Peyer's patch (tissue), 4 donors: ENCODE data around the gene ARL15. TPM values are rescaled to one million over a fixed set of nuclear protein-coding genes. Genes with fewer than 3 reads are reported as not detected.

Experiments
- DNase-seq, 3 donors: peaks; one replicate each; pipeline ENCODE4 v3.0.0-alpha.2; 2017 to 2019
- H3K27ac ChIP-seq, 4 donors: fragments of 200-600 bp; sonication (generic); one replicate each; pipeline ENCODE4 v1.5.1; 2016 to 2019
- H3K27me3 ChIP-seq, 2 donors: fragments of 200-600 bp; sonication (generic); one replicate each; pipeline ENCODE4 v1.5.1; 2019
- H3K36me3 ChIP-seq, 3 donors: fragments of 200-600 bp; sonication (generic); one replicate each; pipeline ENCODE4 v1.5.1; 2016 to 2019
- H3K4me1 ChIP-seq, 4 donors: fragments of 200-600 bp; sonication (generic); one replicate each; pipeline ENCODE4 v1.5.1; 2016 to 2019
- H3K4me3 ChIP-seq, 4 donors: fragments of 200-600 bp; sonication (generic); 1 replicate in 3 of 4; 2 replicates in 1 of 4; pipeline ENCODE4 v1.5.1; 2016 to 2019; ENCODE audit warnings: mild to moderate bottlenecking in 1 of 4
- H3K9me3 ChIP-seq, 4 donors: fragments of 200-600 bp; sonication (generic); one replicate each; pipeline ENCODE4 v1.5.1; 2016 to 2019; ENCODE audit warnings: mild to moderate bottlenecking in 1 of 4
- POLR2A ChIP-seq, 2 donors: fragments of 450-650 bp; IDR thresholded peaks; one replicate each; pipeline ENCODE4 v1.5.1; 2017; ENCODE audit warnings: antibody characterized with exemption in 2 of 2, mild to moderate bottlenecking in 2 of 2, moderate library complexity in 2 of 2
- total RNA-seq, 4 donors: library from RNA; depleted of rRNA; stranded (reverse); fragments of >200 nt; gene quantifications; one replicate each; pipeline ENCODE4 v1.1.0, GENCODE V29; 2016
- TF ChIP-seq, protein P1 (sequence below), 6 experiments: fragments of 450-650 bp in 4 of 6; fragments of 200-600 bp in 2 of 6; sonication (generic) in 1 of 6; IDR thresholded peaks; one replicate each; pipeline ENCODE4 v1.5.1; 2017 to 2019; ENCODE audit warnings: antibody characterized with exemption in 6 of 6, mild to moderate bottlenecking in 3 of 6, moderate library complexity in 1 of 6

ARL15 gene
- total RNA-seq, 4 donors from 2014 or later: 18.0 to 44.5 (median 38.7) TPM

DNA sequence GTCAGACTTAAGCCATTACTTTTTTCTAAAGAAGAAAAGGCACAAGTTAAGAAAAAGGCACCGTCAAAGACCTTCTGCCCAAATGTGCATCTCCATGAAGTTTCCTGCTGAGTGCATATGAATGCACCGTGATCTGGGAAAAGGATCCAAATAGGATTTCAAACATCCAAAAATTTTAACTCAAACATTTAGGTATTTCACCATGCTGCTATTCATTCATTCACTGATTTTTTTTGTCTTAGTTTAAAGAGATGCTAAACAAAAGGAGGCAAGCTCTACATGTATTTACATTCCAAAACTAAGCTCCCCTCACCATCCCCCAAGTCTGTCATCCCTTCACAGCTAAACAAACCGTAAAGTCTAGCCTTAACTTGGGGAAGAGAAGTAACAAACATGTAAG is 291.9 kb downstream of the ARL15 start:
- TF ChIP-seq POLR2A (IDR thresholded peaks at IDR 0.05): no peak
- TF ChIP-seq, protein P1, sequence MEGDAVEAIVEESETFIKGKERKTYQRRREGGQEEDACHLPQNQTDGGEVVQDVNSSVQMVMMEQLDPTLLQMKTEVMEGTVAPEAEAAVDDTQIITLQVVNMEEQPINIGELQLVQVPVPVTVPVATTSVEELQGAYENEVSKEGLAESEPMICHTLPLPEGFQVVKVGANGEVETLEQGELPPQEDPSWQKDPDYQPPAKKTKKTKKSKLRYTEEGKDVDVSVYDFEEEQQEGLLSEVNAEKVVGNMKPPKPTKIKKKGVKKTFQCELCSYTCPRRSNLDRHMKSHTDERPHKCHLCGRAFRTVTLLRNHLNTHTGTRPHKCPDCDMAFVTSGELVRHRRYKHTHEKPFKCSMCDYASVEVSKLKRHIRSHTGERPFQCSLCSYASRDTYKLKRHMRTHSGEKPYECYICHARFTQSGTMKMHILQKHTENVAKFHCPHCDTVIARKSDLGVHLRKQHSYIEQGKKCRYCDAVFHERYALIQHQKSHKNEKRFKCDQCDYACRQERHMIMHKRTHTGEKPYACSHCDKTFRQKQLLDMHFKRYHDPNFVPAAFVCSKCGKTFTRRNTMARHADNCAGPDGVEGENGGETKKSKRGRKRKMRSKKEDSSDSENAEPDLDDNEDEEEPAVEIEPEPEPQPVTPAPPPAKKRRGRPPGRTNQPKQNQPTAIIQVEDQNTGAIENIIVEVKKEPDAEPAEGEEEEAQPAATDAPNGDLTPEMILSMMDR (IDR thresholded peaks at IDR 0.05): no peak
- DNase-seq: no peak

DNA sequence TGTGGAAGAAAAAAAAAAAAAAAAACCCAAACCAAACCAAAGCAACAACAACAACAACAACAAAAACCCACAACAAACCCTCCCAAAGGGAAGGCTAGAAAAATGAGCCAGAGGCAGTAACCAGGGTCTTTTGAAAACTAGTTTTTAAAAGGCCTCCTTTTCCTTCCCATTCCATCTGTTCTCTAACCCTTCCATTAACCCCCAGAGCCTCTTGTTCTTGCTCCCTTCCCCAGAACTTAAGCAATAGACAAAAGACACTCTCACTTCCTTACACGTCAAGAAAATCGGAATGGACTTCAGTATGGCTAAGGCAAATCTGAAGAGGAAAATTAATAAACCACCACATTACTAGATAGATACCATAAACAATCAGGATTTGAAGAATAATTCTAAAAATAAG is 292.8 kb downstream of the ARL15 start:
- Histone ChIP-seq H3K4me1 (no peaks in the 10 kb centered on the region), H3K4me3 (no peak overlapping the region), H3K36me3 (no peaks in the 10 kb centered on the region), H3K9me3 (no peaks in the 10 kb centered on the region), H3K27me3 (no peaks in the 10 kb centered on the region), H3K27ac (no peak overlapping the region)
- DNase-seq: no peak
- TF ChIP-seq, protein P1 (IDR thresholded peaks at IDR 0.05): no peak
- TF ChIP-seq POLR2A (IDR thresholded peaks at IDR 0.05): no peak

More for the DNA sequence above, 291.9 kb downstream of the ARL15 start:
- H3K27me3 ChIP-seq: no peaks in the 10 kb centered on the region
- no peak overlapping the region for H3K4me3 ChIP-seq
- H3K36me3 ChIP-seq: no peaks in the 10 kb centered on the region
- no peaks in the 10 kb centered on the region for H3K4me1 ChIP-seq
- H3K9me3 ChIP-seq: no peaks in the 10 kb centered on the region
- no peak overlapping the region for H3K27ac ChIP-seq

DNA sequence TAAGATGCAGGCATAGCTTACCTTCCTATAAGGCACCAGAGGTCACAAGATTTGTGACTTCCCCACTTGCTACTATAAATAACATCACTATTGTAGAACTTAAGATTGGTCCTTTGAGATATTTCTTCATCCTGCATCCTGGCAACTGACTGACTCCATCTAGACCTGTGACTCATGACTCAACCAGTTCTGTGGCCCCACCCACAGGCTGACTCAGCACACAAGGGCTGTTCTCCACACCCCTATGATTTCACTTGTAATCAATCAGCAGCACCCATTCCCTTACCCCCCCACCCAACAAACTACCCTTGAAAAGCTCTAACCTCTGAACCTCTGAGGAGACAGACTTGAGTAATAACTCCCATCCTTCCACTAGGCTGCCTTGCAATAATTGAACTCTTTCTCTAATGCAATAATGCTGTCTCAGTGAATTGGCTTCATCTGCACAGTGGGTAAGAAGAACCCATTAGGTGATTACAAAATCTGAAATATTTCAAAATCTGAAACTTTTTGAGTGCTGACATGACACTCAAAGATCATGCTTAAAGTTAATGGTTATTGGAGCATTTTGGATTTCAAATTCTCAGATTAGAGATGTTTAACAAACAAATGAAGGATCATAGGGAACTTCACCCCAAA is 296.7 kb downstream of the ARL15 start:
- peak in 1 of 3 donors; percentile 53 for DNase-seq
- TF ChIP-seq POLR2A (IDR thresholded peaks at IDR 0.05): no peak
- TF ChIP-seq, protein P1 (IDR thresholded peaks at IDR 0.05): no peak
- Histone ChIP-seq H3K4me1 (no peaks in the 10 kb centered on the region), H3K4me3 (no peak overlapping the region), H3K36me3 (no peaks in the 10 kb centered on the region), H3K27ac (no peak overlapping the region), H3K9me3 (no peaks in the 10 kb centered on the region), H3K27me3 (no peaks in the 10 kb centered on the region)

DNA sequence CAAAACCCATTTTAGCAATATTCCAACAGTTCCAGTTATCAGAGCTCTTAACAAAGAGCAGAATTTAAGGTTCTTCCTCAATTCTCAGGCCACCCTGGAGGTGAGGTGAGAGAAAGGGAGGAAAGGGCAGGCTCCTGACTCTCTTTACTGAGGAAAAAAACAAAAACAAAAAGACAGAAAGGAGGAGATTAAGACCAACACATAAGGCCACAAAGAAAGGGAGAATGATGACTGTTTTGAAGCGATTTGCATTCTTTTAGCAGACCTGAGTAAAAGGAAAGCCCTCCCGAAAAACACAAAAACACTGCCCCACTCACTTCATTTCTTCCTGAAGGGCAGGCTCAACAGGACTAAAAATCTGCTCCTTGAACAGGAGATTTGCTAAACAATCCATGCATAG is 300.5 kb downstream of the ARL15 start:
- Histone ChIP-seq H3K4me3 (no peak overlapping the region), H3K9me3 (no peaks in the 10 kb centered on the region), H3K27ac (no peak overlapping the region), H3K36me3 (no peaks in the 10 kb centered on the region), H3K27me3 (no peaks in the 10 kb centered on the region), H3K4me1 (no peaks in the 10 kb centered on the region)
- DNase-seq: no peak
- TF ChIP-seq POLR2A (IDR thresholded peaks at IDR 0.05): no peak
- TF ChIP-seq, protein P1 (IDR thresholded peaks at IDR 0.05): no peak

DNA sequence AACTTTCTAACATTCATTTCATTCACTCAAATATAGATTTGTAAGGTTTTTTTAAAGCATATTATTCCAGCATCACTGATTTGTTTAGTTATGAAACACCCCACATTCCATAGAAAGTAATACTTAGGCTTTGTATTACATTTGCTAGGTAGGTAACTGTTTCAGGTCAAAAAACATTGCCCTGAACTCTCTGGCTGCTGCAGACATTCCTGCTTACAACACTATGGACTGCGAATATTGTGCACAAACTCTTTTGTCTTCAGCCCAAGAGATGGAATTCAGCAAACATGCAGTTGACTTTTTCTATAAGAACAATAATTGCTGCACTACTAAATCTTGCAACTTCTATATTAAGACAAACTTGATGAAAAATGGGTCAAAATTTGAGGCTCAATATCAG is 301.0 kb downstream of the ARL15 start:
- TF ChIP-seq POLR2A (IDR thresholded peaks at IDR 0.05): no peak
- TF ChIP-seq, protein P1 (IDR thresholded peaks at IDR 0.05): no peak
- no peaks in the 10 kb centered on the region for H3K27me3 ChIP-seq
- no peaks in the 10 kb centered on the region for H3K36me3 ChIP-seq
- H3K4me1 ChIP-seq: no peaks in the 10 kb centered on the region
- H3K27ac ChIP-seq: no peak overlapping the region
- H3K9me3 ChIP-seq: no peaks in the 10 kb centered on the region
- no peak for DNase-seq
- H3K4me3 ChIP-seq: no peak overlapping the region
